HG03175 (cell line): ENCODE measurements around the gene NCCRP1.
"Not testable (repeated sequence)": the region's sequence is repeated elsewhere in the genome, so short reads cannot be mapped to it uniquely, and the experiment has no call there.

ENCODE experiments used
- ATAC-seq: cut with Tn5 transposase; IDR thresholded peaks from one replicate; pipeline ENCODE4 v1.9.1; 2021; ENCODE audit warnings: mild to moderate bottlenecking, moderate library complexity; ENCODE audit not compliant: unreplicated experiment

The NCCRP1 gene

DNA sequence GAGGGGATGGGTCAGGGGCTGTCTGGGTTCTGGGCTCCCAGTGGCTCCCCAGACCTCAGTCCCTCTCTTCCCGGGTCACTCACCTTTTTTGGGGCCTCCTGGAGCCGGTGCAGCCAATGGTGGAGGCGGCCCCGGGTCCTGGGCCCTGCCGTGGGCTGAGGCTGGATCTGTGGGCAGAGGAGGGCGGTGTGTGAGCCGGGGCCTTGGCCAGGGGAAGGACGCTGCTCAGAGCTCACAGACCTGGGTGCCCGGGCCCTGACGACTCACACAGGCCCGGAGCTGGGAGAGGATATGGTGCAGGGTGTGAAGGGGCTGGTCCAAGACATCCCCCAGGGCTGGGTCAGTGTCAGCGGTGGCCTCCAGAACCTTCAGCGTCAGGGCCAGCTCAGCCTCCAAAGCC lies 47.0 kb downstream of the NCCRP1 start:
- not testable (repeated sequence) for ATAC-seq

- not testable (repeated sequence) for ATAC-seq
Measured at GRCh38 chr19:39244410-39245100, 47.8 kb downstream of the NCCRP1 start, which contains the start of gene IFNL3. Gene IFNL3, minus strand, starts transcription at chr19:39245006. Its CDS starts 39 bp downstream, at chr19:39244967.

DNA sequence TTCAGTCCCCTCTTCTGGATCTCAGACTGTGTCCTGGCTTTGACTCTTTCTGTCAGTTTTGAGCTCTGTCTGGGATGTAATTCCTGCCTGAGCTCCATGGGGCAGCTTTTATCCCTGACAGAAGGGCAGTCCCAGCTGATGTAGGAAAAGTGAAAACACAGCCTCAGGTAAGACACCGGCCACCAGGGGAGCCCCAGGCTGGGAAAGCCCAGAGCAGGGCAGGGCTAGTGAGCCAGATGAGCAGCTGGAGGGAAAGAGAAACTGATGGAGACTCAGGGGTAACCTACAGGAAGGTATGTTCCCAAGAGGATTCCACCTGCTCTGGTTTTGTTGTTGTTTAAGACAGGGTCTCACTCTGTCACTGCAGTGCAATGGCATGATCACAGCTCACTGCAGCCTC lies 48.4 kb downstream of the NCCRP1 start:
- not testable (repeated sequence) for ATAC-seq

- ATAC-seq, result no peak
Measured at GRCh38 chr19:39246951-39247669, 50.3 kb downstream of the NCCRP1 start.

- no peak for ATAC-seq
Measured at GRCh38 chr19:39247701-39248664, 51.2 kb downstream of the NCCRP1 start.

- ATAC-seq, result no peak
Measured at GRCh38 chr19:39248806-39249205, 52.0 kb downstream of the NCCRP1 start, which contains the start of gene IFNL4. Gene IFNL4, minus strand, starts transcription at chr19:39248856.

DNA sequence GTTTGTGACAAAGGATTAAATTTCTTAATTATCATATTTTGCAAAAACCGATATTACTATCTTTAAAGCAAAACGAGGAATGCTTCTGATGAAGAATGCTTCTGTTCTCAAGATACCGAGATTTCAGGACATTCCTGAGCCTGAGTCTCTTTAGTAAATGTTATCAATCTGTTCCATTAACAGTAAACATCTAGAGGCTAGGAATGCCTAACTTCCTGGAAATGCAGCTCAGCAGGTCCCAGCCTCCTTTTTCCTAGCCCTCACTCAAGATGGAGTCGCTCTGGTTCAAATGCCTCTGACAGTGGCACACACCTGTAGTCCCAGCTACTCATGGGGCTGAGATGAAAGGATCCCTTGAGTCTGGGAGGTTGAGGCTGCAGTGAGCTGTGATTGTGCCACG lies 54.3 kb downstream of the NCCRP1 start:
- ATAC-seq, result no peak
